Tibial nerve (tissue), 4 donors: ENCODE measurements around the gene FGGY. TPM values are rescaled to one million over a fixed set of nuclear protein-coding genes. Genes with fewer than 3 reads are reported as not detected.

Experiments
- DNase-seq, 2 donors: peaks; one replicate each; pipeline ENCODE4 v3.0.0-alpha.2; 2019; ENCODE audit warnings: low spot score in 2 of 2
- H3K27ac ChIP-seq, 4 donors: fragments of 200-600 bp; sonication (generic) in 3 of 4; one replicate each; pipeline ENCODE4 v1.5.1; 2017 to 2019; ENCODE audit warnings: mild to moderate bottlenecking in 1 of 4
- H3K27me3 ChIP-seq, 2 donors: fragments of 200-600 bp; sonication (generic) in 1 of 2; one replicate each; pipeline versions ENCODE4 v1.5.1 to v1.6.0; 2017 to 2019
- H3K36me3 ChIP-seq, 3 donors: fragments of 200-600 bp; sonication (generic); one replicate each; pipeline ENCODE4 v1.5.1; 2018 to 2019
- H3K4me1 ChIP-seq, 4 donors: fragments of 200-600 bp; sonication (generic) in 3 of 4; one replicate each; pipeline ENCODE4 v1.5.1; 2017 to 2019
- H3K4me3 ChIP-seq, 4 donors: fragments of 200-600 bp; sonication (generic) in 3 of 4; one replicate each; pipeline ENCODE4 v1.5.1; 2017 to 2019; ENCODE audit warnings: mild to moderate bottlenecking in 1 of 4, moderate library complexity in 1 of 4
- H3K9me3 ChIP-seq, 4 donors: fragments of 200-600 bp; sonication (generic) in 3 of 4; one replicate each; pipeline ENCODE4 v1.5.1; 2017 to 2019
- EP300 ChIP-seq, 2 donors: sonication (generic); formaldehyde crosslinking; IDR thresholded peaks; one replicate each; pipeline ENCODE4 v1.6.1; 2017; ENCODE audit warnings: antibody characterized with exemption in 2 of 2, mild to moderate bottlenecking in 1 of 2
- POLR2A ChIP-seq, 2 donors: fragments of 450-650 bp; IDR thresholded peaks; one replicate each; pipeline ENCODE4 v1.6.1; 2017; ENCODE audit warnings: antibody characterized with exemption in 2 of 2, mild to moderate bottlenecking in 2 of 2, moderate library complexity in 2 of 2
- WGBS, 2 donors: methylation state at CpG; one replicate each; pipeline ENCODE4 v1.1.5; 2018; 5-methylcytosine and 5-hydroxymethylcytosine counted together
- total RNA-seq, 4 donors: library from RNA; depleted of rRNA; stranded (reverse); fragments of >200 nt; gene quantifications; one replicate each; pipeline ENCODE4 v1.1.0, GENCODE V29; 2016
- TF ChIP-seq, protein P1 (sequence below), 5 experiments: fragments of 200-600 bp in 3 of 5; fragments of 450-650 bp in 2 of 5; sonication (generic) in 3 of 5; IDR thresholded peaks; one replicate each; pipeline ENCODE4 v1.5.1; 2016 to 2019; ENCODE audit warnings: antibody characterized with exemption in 5 of 5, mild to moderate bottlenecking in 3 of 5, moderate library complexity in 2 of 5

The FGGY gene
- total RNA-seq, 4 donors from 2014 or later, result 27.0 to 40.6 (median 32.9) TPM

GRCh38 chr1:59692591-59692990, 395.7 kb downstream of the FGGY start:
- Histone ChIP-seq H3K27ac (peak overlapping the region in 2 of 4 donors; percentile 42 to 78), H3K27me3 (no peaks in the 10 kb centered on the region), H3K36me3 (no peaks in the 10 kb centered on the region), H3K4me1 (peaks cover 0 to 47% (median 17%) of the 10 kb centered on the region in 4 donors), H3K9me3 (no peaks in the 10 kb centered on the region), H3K4me3 (no peak overlapping the region)
- no peak for DNase-seq
- 45 to 62% methylated on average over 5 of the region's 5 CpGs for WGBS, 2 donors
- peak in 1 of 2 donors; percentile 57 for TF ChIP-seq EP300 (IDR thresholded peaks at IDR 0.05)
- no peak for TF ChIP-seq POLR2A (IDR thresholded peaks at IDR 0.05)

DNA sequence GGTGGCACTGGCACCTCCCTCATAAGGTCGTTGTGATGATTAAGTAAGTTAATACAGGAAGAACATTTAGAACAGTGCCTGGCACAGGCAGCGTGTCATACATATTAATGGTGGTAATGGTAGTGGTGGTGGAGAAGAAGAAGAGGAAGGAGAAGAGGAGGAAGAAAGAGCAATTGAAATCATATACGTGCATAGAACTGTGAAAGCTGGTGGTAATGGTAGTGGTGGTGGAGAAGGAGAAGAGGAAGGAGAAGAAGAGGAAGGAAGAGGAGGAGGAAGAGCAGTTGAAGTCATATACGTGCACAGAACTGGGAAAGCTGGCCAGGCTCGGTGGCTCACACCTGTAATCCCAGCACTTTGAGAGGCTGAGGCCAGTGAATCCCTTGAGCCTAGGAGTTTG, 396.5 kb downstream of the FGGY start:
- Histone ChIP-seq H3K27ac (peak overlapping the region in 1 of 4 donors; percentile 42), H3K9me3 (no peaks in the 10 kb centered on the region), H3K4me3 (no peak overlapping the region), H3K27me3 (no peaks in the 10 kb centered on the region), H3K4me1 (peaks cover 0 to 56% (median 22%) of the 10 kb centered on the region in 4 donors), H3K36me3 (no peaks in the 10 kb centered on the region)
- 84 to 85% methylated on average over 5 of the region's 5 CpGs for WGBS, 2 donors
- TF ChIP-seq POLR2A (IDR thresholded peaks at IDR 0.05) (no peak), EP300 (IDR thresholded peaks at IDR 0.05) (no peak)
- TF ChIP-seq, protein P1, sequence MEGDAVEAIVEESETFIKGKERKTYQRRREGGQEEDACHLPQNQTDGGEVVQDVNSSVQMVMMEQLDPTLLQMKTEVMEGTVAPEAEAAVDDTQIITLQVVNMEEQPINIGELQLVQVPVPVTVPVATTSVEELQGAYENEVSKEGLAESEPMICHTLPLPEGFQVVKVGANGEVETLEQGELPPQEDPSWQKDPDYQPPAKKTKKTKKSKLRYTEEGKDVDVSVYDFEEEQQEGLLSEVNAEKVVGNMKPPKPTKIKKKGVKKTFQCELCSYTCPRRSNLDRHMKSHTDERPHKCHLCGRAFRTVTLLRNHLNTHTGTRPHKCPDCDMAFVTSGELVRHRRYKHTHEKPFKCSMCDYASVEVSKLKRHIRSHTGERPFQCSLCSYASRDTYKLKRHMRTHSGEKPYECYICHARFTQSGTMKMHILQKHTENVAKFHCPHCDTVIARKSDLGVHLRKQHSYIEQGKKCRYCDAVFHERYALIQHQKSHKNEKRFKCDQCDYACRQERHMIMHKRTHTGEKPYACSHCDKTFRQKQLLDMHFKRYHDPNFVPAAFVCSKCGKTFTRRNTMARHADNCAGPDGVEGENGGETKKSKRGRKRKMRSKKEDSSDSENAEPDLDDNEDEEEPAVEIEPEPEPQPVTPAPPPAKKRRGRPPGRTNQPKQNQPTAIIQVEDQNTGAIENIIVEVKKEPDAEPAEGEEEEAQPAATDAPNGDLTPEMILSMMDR (IDR thresholded peaks at IDR 0.05), result no peak
- no peak for DNase-seq

- DNase-seq, result no peak
- no peaks in the 10 kb centered on the region for H3K36me3 ChIP-seq
- H3K27ac ChIP-seq, result no peak overlapping the region
- no peak overlapping the region for H3K4me3 ChIP-seq
- 94 to 96% methylated on average over 5 of the region's 5 CpGs for WGBS, 2 donors
- no peaks in the 10 kb centered on the region for H3K9me3 ChIP-seq
- H3K4me1 ChIP-seq, result peaks cover 0 to 53% (median 26%) of the 10 kb centered on the region in 4 donors
- TF ChIP-seq POLR2A (IDR thresholded peaks at IDR 0.05) (no peak), EP300 (IDR thresholded peaks at IDR 0.05) (no peak)
- TF ChIP-seq, protein P1 (IDR thresholded peaks at IDR 0.05), result no peak
- no peaks in the 10 kb centered on the region for H3K27me3 ChIP-seq
These were observed 398.4 kb downstream of the FGGY start for GRCh38 chr1:59695252-59695651.

- DNase-seq, result no peak
- peaks cover 0 to 40% (median 23%) of the 10 kb centered on the region in 4 donors for H3K4me1 ChIP-seq
- H3K9me3 ChIP-seq, result no peaks in the 10 kb centered on the region
These were observed 399.7 kb downstream of the FGGY start for GRCh38 chr1:59696421-59697115.

DNA sequence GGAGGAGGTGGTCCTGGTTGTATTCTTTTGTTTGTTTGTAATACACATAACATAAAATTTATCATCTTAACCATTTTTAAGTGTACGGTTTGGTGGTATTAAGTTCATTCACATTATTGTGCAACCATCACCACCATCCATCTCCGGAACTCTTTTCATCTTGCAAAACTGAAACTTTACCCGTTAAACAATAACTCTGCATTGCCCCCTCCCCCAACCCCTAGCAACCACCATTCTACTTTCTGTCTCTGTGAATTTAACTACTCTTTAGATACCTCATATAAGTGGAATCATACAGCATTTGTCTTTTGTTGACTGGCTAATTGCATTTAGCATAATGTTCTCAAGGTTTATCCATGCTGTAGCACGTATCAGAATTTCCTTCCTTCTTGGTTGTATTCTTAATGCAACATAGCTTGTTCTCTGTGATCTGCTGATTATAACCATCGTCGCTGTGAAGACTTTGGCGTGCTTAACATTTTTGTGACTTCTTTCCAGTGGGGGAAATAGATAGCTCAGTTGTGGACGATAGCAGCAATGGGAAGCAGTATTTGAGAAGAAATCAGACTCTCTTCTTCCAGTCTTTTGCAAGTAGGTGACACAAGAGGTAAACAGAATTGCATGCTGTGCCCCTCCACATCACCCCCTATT, 400.4 kb downstream of the FGGY start:
- peak overlapping the region in 3 of 4 donors; percentile 34 to 72 (median 56) for H3K27ac ChIP-seq
- H3K4me3 ChIP-seq, result peak overlapping the region in 1 of 4 donors; percentile 16
- H3K27me3 ChIP-seq, result no peaks in the 10 kb centered on the region
- H3K36me3 ChIP-seq, result no peaks in the 10 kb centered on the region
- TF ChIP-seq, protein P1 (IDR thresholded peaks at IDR 0.05), result no peak
- no peak for TF ChIP-seq EP300 (IDR thresholded peaks at IDR 0.05)
- no peak for TF ChIP-seq POLR2A (IDR thresholded peaks at IDR 0.05)
- WGBS, 2 donors, result 34 to 40% methylated on average over 8 of the region's 8 CpGs
- no peak for DNase-seq
- H3K4me1 ChIP-seq, result peaks cover 0 to 33% (median 20%) of the 10 kb centered on the region in 4 donors
- no peaks in the 10 kb centered on the region for H3K9me3 ChIP-seq

More at GRCh38 chr1:59696421-59697115, 399.7 kb downstream of the FGGY start:
- TF ChIP-seq, protein P1 (IDR thresholded peaks at IDR 0.05), result no peak
- TF ChIP-seq EP300 (IDR thresholded peaks at IDR 0.05) (no peak), POLR2A (IDR thresholded peaks at IDR 0.05) (no peak)
- no peaks in the 10 kb centered on the region for H3K36me3 ChIP-seq
- H3K27me3 ChIP-seq, result no peaks in the 10 kb centered on the region
- H3K4me3 ChIP-seq, result peak overlapping the region in 1 of 4 donors; percentile 16
- WGBS, 2 donors, result 82 to 83% methylated on average over 8 of the region's 8 CpGs
- no peak overlapping the region for H3K27ac ChIP-seq
